ENCODE data around the gene BAD. TPM values are rescaled to one million over a fixed set of nuclear protein-coding genes. Genes with fewer than 3 reads are reported as not detected.

Gene BAD
- total RNA-seq, 1 donor: 64.3 TPM

GRCh38 chr11:64288353-64288750 lies 3.9 kb upstream of the BAD start:
- no peak overlapping the region for H3K4me3 ChIP-seq (ENCODE audit: low read depth, low read length)

GRCh38 chr11:64287676-64288352 lies 3.3 kb upstream of the BAD start:
- no peak for DNase-seq (ENCODE audit: low read depth)
- H3K4me3 ChIP-seq (ENCODE audit: low read depth, low read length): no peak overlapping the region
- TF ChIP-seq, protein P1, sequence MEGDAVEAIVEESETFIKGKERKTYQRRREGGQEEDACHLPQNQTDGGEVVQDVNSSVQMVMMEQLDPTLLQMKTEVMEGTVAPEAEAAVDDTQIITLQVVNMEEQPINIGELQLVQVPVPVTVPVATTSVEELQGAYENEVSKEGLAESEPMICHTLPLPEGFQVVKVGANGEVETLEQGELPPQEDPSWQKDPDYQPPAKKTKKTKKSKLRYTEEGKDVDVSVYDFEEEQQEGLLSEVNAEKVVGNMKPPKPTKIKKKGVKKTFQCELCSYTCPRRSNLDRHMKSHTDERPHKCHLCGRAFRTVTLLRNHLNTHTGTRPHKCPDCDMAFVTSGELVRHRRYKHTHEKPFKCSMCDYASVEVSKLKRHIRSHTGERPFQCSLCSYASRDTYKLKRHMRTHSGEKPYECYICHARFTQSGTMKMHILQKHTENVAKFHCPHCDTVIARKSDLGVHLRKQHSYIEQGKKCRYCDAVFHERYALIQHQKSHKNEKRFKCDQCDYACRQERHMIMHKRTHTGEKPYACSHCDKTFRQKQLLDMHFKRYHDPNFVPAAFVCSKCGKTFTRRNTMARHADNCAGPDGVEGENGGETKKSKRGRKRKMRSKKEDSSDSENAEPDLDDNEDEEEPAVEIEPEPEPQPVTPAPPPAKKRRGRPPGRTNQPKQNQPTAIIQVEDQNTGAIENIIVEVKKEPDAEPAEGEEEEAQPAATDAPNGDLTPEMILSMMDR (IDR thresholded peaks at IDR 0.05; ENCODE audit: insufficient read depth, low read depth, low read length): no peak

More at GRCh38 chr11:64288353-64288750, 3.9 kb upstream of the BAD start:
- TF ChIP-seq, protein P1 (IDR thresholded peaks at IDR 0.05; ENCODE audit: insufficient read depth, low read depth, low read length): no peak
- no peak for DNase-seq (ENCODE audit: low read depth)

GRCh38 chr11:64286801-64287159 lies 2.3 kb upstream of the BAD start:
- TF ChIP-seq, protein P1 (IDR thresholded peaks at IDR 0.05; ENCODE audit: insufficient read depth, low read depth, low read length): no peak
- DNase-seq (ENCODE audit: low read depth): no peak
- no peak overlapping the region for H3K4me3 ChIP-seq (ENCODE audit: low read depth, low read length)

DNA sequence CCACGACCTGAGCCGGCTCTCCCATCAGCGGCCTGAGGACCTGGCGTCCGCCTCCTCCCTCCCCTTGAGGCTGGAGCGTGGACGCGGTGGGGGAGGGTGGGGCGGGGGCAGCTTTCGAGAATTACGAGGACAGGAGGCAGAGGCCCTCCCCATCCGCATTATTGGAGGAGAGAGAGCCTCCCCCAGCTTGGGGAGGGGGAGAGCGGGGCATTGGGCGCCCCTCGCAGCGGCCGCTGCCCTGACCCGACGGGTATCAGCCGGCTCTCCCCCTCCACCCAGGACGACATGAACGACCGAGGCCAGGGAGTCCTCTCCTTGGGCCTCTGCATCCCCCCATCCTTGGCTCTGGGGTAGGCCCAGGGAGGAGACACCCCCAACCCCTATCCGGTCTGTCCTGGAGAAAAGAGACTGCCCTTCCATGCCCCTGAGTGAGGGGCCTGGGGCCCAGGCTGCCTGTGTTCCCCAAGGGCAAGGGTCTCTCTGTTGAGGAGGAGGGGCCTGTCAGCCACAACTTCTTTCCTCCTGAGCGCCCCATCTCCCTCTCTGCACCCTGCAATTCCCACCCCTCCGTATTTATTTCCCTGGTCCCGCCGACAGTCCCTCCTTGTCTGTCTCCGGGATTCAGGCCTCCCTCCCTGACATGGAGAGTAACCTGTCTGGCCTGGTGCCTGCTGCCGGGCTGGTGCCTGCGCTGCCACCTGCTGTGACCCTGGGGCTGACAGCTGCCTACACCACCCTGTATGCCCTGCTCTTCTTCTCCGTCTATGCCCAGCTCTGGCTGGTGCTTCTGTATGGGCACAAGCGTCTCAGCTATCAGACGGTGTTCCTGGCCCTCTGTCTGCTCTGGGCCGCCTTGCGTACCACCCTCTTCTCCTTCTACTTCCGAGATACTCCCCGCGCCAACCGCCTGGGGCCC lies 1.7 kb upstream of the BAD start:
- no peak for DNase-seq (ENCODE audit: low read depth)
- peak overlapping the region; percentile 81 for H3K4me3 ChIP-seq (ENCODE audit: low read depth, low read length)
- TF ChIP-seq, protein P1 (IDR thresholded peaks at IDR 0.05; ENCODE audit: insufficient read depth, low read depth, low read length): no peak

GRCh38 chr11:64284962-64285884 lies 758 bp upstream of the BAD start, which contains the start of gene GPR137:
GPR137 (plus strand) TSS chr11:64285848; CDS start chr11:64286525, 677 bp downstream.
- peak; percentile 67 for DNase-seq (ENCODE audit: low read depth)
- TF ChIP-seq, protein P1 (IDR thresholded peaks at IDR 0.05; ENCODE audit: insufficient read depth, low read depth, low read length): no peak
- peak within 1 kb of the TSS; percentile 81 for H3K4me3 ChIP-seq (ENCODE audit: low read depth, low read length)

DNA sequence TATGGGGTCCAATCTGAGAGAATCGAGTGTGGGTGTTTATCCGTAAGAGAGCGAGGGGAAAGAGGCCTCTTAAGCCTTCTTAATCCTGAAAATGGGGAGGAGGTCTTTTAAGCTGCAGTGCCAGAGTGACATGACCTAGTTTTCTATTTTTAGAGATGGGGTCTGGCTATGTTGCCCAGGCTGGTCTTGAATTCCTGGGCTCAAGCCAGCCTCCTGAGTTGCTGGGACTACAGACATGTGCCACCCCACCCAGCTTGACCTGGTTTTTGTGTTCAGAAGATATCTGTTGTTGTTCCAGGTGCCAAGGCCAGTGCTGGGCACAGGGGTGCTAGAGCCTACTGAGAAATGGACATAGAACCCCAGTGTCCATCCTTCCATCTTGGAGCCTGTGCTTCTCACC lies 1.4 kb downstream of the BAD start:
- no peak for DNase-seq (ENCODE audit: low read depth)
- TF ChIP-seq, protein P1 (IDR thresholded peaks at IDR 0.05; ENCODE audit: insufficient read depth, low read depth, low read length): no peak

More for the DNA sequence above, 1.4 kb downstream of the BAD start:
- peak overlapping the region; percentile 81 for H3K4me3 ChIP-seq (ENCODE audit: low read depth, low read length)

Measured in fibroblast of villous mesenchyme (primary cell).